Osteocyte (in vitro differentiated cells): ENCODE measurements around the gene SLC1A2. TPM values are rescaled to one million over a fixed set of nuclear protein-coding genes. Genes with fewer than 3 reads are reported as not detected.
A peak's percentile ranks its signal among the peaks of the same experiment; 100 is the strongest.

Source experiments
- DNase-seq: peaks from one replicate; pipeline ENCODE4 v3.0.0; 2021; ENCODE audit warnings: mixed read lengths; ENCODE audit not compliant: unreplicated experiment; ENCODE audit errors: extremely low spot score
- H3K27ac Mint-ChIP-seq: one replicate; pipeline ENCODE4 v1.8.0; 2021; ENCODE audit warnings: mild to moderate bottlenecking, mixed read lengths; ENCODE audit not compliant: unreplicated experiment
- H3K27me3 Mint-ChIP-seq: one replicate; pipeline ENCODE4 v1.8.0; 2021; ENCODE audit warnings: mixed read lengths; ENCODE audit not compliant: unreplicated experiment
- H3K36me3 Mint-ChIP-seq: one replicate; pipeline ENCODE4 v1.8.0; 2021; ENCODE audit warnings: mixed read lengths; ENCODE audit not compliant: unreplicated experiment
- H3K4me1 Mint-ChIP-seq: one replicate; pipeline ENCODE4 v1.8.0; 2021; ENCODE audit warnings: mixed read lengths; ENCODE audit not compliant: unreplicated experiment
- H3K4me3 Mint-ChIP-seq: one replicate; pipeline ENCODE4 v1.8.0; 2021; ENCODE audit warnings: mild to moderate bottlenecking, moderate library complexity, mixed read lengths; ENCODE audit not compliant: unreplicated experiment
- H3K9me3 Mint-ChIP-seq: one replicate; pipeline ENCODE4 v1.8.0; 2021; ENCODE audit warnings: mixed read lengths; ENCODE audit not compliant: unreplicated experiment
- total RNA-seq: library from RNA; stranded (reverse); gene quantifications from 2 replicates; pipeline ENCODE4 v1.2.1, GENCODE V29; 2021
- TF ChIP-seq, protein P1 (sequence below): fragments of 200-600 bp; sonication (generic); IDR thresholded peaks from 2 replicates; pipeline ENCODE4 v1.5.0; 2021; ENCODE audit warnings: antibody characterized with exemption, mild to moderate bottlenecking, moderate library complexity

Gene SLC1A2
- total RNA-seq, 1 donor from 2014 or later, result 0.32 TPM

DNA sequence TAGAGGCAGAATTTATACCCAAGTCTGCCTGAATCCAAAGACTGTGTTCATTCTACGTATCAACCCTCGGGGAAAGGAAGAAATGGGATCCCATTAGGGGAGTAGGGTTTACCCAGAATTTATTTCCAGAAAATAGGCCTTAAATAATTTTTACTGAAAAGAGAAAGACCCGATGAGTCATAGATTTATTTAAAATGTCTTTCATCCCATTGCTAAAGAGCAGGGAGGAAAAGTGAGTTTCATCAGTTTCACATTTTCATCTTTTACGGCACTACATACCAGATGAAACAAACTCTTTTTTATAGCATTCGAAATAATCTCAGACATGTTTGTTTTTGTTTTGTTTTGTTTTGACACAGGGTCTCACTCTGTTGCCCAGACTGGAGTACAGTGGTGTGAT, 31.3 kb downstream of the SLC1A2 start:
- Mint-ChIP-seq H3K27ac (peak overlapping the region; percentile 69), H3K9me3 (no peaks in the 10 kb centered on the region), H3K27me3 (no peaks in the 10 kb centered on the region), H3K4me1 (peaks cover 32% of the 10 kb centered on the region), H3K4me3 (no peak overlapping the region), H3K36me3 (no peaks in the 10 kb centered on the region)
- DNase-seq, result no peak
- TF ChIP-seq, protein P1, sequence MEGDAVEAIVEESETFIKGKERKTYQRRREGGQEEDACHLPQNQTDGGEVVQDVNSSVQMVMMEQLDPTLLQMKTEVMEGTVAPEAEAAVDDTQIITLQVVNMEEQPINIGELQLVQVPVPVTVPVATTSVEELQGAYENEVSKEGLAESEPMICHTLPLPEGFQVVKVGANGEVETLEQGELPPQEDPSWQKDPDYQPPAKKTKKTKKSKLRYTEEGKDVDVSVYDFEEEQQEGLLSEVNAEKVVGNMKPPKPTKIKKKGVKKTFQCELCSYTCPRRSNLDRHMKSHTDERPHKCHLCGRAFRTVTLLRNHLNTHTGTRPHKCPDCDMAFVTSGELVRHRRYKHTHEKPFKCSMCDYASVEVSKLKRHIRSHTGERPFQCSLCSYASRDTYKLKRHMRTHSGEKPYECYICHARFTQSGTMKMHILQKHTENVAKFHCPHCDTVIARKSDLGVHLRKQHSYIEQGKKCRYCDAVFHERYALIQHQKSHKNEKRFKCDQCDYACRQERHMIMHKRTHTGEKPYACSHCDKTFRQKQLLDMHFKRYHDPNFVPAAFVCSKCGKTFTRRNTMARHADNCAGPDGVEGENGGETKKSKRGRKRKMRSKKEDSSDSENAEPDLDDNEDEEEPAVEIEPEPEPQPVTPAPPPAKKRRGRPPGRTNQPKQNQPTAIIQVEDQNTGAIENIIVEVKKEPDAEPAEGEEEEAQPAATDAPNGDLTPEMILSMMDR, result no peak

DNA sequence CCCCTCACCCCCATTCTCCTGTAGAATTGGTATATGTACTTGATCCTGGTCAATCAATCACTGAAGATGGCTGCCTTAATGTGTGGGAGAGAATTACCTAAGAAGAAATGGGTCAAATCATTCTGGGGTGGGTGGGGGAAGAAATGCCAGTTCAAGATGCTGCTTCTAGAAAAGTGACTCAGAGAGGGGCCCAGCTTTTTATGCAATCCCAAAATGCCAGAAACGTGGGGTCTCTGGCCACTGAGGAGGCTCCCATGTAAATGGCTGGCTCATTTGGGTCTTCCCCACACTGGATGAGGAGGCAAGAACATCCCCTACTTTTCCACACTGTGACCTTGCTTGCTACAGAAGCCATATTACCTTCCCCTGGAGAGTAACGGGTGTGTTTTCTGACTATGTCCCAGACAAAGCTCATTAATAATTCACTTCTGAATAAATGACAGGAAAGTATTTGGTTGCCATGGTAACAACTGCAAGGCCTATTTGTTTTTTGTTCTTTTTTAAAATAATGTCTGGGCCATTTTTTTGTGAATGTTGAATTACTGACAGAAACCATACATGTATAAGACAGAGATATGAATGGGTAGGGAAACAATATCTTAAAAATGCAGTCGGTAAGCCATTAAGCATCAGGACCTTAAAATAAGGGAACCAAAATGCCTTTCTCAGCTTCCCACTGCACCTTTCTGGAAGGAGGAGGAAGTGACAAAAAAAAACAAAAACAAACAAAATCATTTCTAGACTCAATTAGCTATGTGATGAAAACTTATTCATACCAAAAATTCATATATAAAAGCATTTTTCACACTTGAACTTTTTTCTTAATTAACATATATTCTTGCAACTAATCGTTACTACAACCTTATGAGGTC, 32.0 kb downstream of the SLC1A2 start:
- DNase-seq, result no peak
- Mint-ChIP-seq H3K27ac (peak overlapping the region; percentile 69), H3K27me3 (no peaks in the 10 kb centered on the region), H3K4me3 (no peak overlapping the region), H3K36me3 (no peaks in the 10 kb centered on the region), H3K4me1 (peaks cover 31% of the 10 kb centered on the region), H3K9me3 (no peaks in the 10 kb centered on the region)
- TF ChIP-seq, protein P1, result no peak

DNA sequence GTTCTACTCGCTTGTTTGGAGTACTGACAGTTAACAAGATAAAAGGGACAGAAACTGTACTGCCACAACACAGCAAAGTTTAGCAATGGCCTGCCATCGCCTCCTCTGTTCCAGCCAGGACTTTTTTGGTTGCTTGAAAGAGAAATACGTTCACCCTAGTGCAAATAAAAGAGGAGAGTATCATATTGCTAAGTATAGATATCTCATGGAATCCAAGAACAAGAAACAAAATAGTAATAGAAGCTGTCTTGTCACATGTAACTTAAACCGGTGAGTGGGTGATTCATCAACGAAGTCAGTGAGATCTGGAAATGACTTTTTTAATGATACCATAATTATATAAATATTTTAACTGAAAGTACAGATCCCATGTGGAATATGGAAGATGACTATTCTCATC, 35.4 kb downstream of the SLC1A2 start:
- Mint-ChIP-seq H3K27me3 (no peaks in the 10 kb centered on the region), H3K27ac (no peak overlapping the region), H3K4me1 (peaks cover 33% of the 10 kb centered on the region), H3K36me3 (no peaks in the 10 kb centered on the region), H3K9me3 (no peaks in the 10 kb centered on the region), H3K4me3 (no peak overlapping the region)
- no peak for DNase-seq
- TF ChIP-seq, protein P1, result no peak

DNA sequence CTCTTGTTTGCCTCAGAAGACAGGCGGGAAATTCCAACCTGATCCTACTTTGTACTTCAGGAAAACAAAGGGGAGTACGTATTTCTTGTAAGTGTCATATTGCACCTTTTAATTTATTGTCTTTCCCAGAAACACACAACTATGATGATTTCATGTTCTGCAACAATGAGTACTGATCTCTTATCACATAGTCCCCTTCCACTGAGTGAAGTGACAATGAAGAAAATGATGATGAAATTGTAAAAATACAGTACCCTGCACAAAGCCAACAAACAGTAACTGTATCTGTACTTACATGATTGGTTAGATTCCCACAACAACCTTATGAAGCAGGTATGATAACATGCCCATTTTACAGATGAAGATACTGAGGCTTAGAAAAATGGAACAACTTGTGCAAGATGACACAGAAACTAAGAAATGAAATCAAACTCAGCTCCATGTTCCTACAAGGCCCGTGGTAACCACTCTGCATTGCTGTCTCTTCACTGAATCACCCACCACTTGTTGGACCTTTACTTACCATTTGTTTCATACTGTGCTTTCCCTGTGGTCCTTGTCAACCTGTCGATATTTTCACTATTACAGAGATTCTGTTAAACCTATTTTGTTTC, 37.5 kb downstream of the SLC1A2 start:
- H3K27me3 Mint-ChIP-seq, result no peaks in the 10 kb centered on the region
- H3K36me3 Mint-ChIP-seq, result no peaks in the 10 kb centered on the region
- no peaks in the 10 kb centered on the region for H3K9me3 Mint-ChIP-seq
- no peak overlapping the region for H3K4me3 Mint-ChIP-seq
- peaks cover 22% of the 10 kb centered on the region for H3K4me1 Mint-ChIP-seq
- TF ChIP-seq, protein P1, result no peak
- DNase-seq, result no peak
- H3K27ac Mint-ChIP-seq, result no peak overlapping the region

DNA sequence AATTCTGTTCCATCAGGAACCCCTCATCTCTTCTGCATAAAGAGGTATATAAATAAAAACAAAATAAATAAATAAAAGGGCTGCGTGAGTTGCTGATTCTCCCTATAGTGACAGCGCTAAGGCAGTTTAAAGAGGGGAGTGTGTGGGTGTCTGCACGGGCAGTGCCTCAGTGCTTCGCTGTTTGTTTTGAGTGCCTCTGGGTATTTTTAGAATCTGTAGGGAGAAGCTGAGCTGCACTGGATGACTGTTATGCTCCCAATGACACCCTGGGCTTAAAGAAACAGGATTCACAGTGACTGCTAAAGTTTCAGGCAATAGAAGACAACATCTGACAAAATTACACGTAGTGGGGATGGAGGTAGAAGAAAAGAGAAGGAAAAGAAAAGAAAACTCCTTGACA, 38.8 kb downstream of the SLC1A2 start:
- H3K4me3 Mint-ChIP-seq, result no peak overlapping the region
- H3K36me3 Mint-ChIP-seq, result no peaks in the 10 kb centered on the region
- H3K9me3 Mint-ChIP-seq, result no peaks in the 10 kb centered on the region
- TF ChIP-seq, protein P1, result no peak
- no peak for DNase-seq
- H3K27me3 Mint-ChIP-seq, result no peaks in the 10 kb centered on the region
- peak overlapping the region; percentile 79 for H3K27ac Mint-ChIP-seq
- peaks cover 29% of the 10 kb centered on the region for H3K4me1 Mint-ChIP-seq
